Loucy (cell line): ENCODE results near the gene NRXN3.

ENCODE experiments used
- H2AFZ ChIP-seq: fragments of 200-600 bp; sonication (generic); 2 replicates; pipeline ENCODE4 v1.6.0; 2016; ENCODE audit warnings: antibody characterized with exemption, mild to moderate bottlenecking, low read length, moderate library complexity
- H3F3A ChIP-seq: fragments of 200-600 bp; 2 replicates; pipeline ENCODE4 v1.6.0; 2016; ENCODE audit warnings: antibody characterized with exemption, low read depth, mild to moderate bottlenecking
- H3K27me3 ChIP-seq: fragments of 200-600 bp; sonication (generic); 2 replicates; pipeline ENCODE4 v1.6.1; 2014; ENCODE audit warnings: low read length, mild to moderate bottlenecking; ENCODE audit not compliant: insufficient read depth, poor library complexity, severe bottlenecking
- H3K36me3 ChIP-seq: fragments of 200-600 bp; sonication (generic); 2 replicates; pipeline ENCODE4 v1.6.1; 2016; ENCODE audit warnings: low read length; ENCODE audit not compliant: insufficient read depth
- H3K4me1 ChIP-seq: fragments of 200-600 bp; sonication (generic); 2 replicates; pipeline ENCODE4 v1.5.1; 2014; ENCODE audit warnings: low read length, mild to moderate bottlenecking; ENCODE audit not compliant: insufficient read depth, poor library complexity, severe bottlenecking
- H3K4me2 ChIP-seq: fragments of 200-600 bp; sonication (generic); 2 replicates; pipeline ENCODE4 v1.6.0; 2014; ENCODE audit warnings: antibody characterized with exemption, low read length, low read depth, mild to moderate bottlenecking; ENCODE audit not compliant: poor library complexity, severe bottlenecking
- H3K4me3 ChIP-seq: fragments of 200-600 bp; sonication (generic); 2 replicates; pipeline ENCODE4 v1.5.1; 2014; ENCODE audit warnings: low read length, mild to moderate bottlenecking, mixed read lengths; ENCODE audit not compliant: poor library complexity, severe bottlenecking
- H3K79me2 ChIP-seq: fragments of 200-600 bp; sonication (generic); 2 replicates; pipeline ENCODE4 v1.6.1; 2014; ENCODE audit warnings: low read length; ENCODE audit not compliant: insufficient read depth
- H3K9ac ChIP-seq: fragments of 200-600 bp; sonication (generic); 2 replicates; pipeline ENCODE4 v1.6.0; 2014; ENCODE audit warnings: mild to moderate bottlenecking, low read depth, low read length, moderate library complexity; ENCODE audit not compliant: poor library complexity, severe bottlenecking
- H3K9me2 ChIP-seq: fragments of 200-600 bp; sonication (generic); replicated peaks from 2 replicates; pipeline ENCODE4 v1.6.1; 2016; ENCODE audit warnings: low read depth, low read length, mixed read lengths
- H3K9me3 ChIP-seq: fragments of 200-600 bp; sonication (generic); 2 replicates; pipeline ENCODE4 v1.6.1; 2014; ENCODE audit warnings: mild to moderate bottlenecking, antibody characterized with exemption, low read length, low read depth; ENCODE audit not compliant: insufficient read depth
- H4K20me1 ChIP-seq: fragments of 200-600 bp; sonication (generic); 2 replicates; pipeline ENCODE4 v1.6.0; 2014; ENCODE audit warnings: antibody characterized with exemption, low read length, mild to moderate bottlenecking; ENCODE audit not compliant: insufficient read depth, poor library complexity, severe bottlenecking
- CTCF ChIP-seq: fragments of 200-600 bp; sonication (generic); conservative IDR thresholded peaks from 2 replicates; pipeline ENCODE4 v1.5.1; 2014; ENCODE audit warnings: mild to moderate bottlenecking, antibody characterized with exemption, low read length
- EZH2phosphoT487 ChIP-seq: fragments of 200-600 bp; IDR thresholded peaks from 2 replicates; pipeline ENCODE4 v1.6.1; 2018; ENCODE audit warnings: antibody characterized with exemption, mild to moderate bottlenecking, moderate library complexity, borderline replicate concordance

NRXN3 gene

GRCh38 chr14:78417532-78417931 lies 247.4 kb downstream of the NRXN3 start:
- H3K9me3 ChIP-seq: no peaks in the 10 kb centered on the region
- TF ChIP-seq CTCF (no peak), EZH2phosphoT487 (no peak)
- H3K27me3 ChIP-seq: no peaks in the 10 kb centered on the region

GRCh38 chr14:78424311-78424710 lies 254.1 kb downstream of the NRXN3 start:
- Histone ChIP-seq H3F3A (no peaks in the 10 kb centered on the region), H3K9me2 (no peaks in the 10 kb centered on the region), H3K4me2 (no peak overlapping the region), H4K20me1 (no peaks in the 10 kb centered on the region), H3K36me3 (no peaks in the 10 kb centered on the region), H3K4me1 (no peaks in the 10 kb centered on the region), H3K27me3 (no peaks in the 10 kb centered on the region), H2AFZ (no peak overlapping the region), H3K79me2 (no peaks in the 10 kb centered on the region), H3K9me3 (no peaks in the 10 kb centered on the region), H3K4me3 (no peak overlapping the region), H3K9ac (no peak overlapping the region)
- TF ChIP-seq EZH2phosphoT487 (no peak), CTCF (no peak)

More at GRCh38 chr14:78417532-78417931, 247.4 kb downstream of the NRXN3 start:
- H3K36me3 ChIP-seq: no peaks in the 10 kb centered on the region
- H3K79me2 ChIP-seq: no peaks in the 10 kb centered on the region
- no peaks in the 10 kb centered on the region for H4K20me1 ChIP-seq
- no peak overlapping the region for H2AFZ ChIP-seq
- H3F3A ChIP-seq: no peaks in the 10 kb centered on the region
- H3K4me1 ChIP-seq: no peaks in the 10 kb centered on the region
- no peaks in the 10 kb centered on the region for H3K9me2 ChIP-seq
- no peak overlapping the region for H3K4me3 ChIP-seq
- no peak overlapping the region for H3K4me2 ChIP-seq
- H3K9ac ChIP-seq: no peak overlapping the region

GRCh38 chr14:78425330-78425729 lies 255.2 kb downstream of the NRXN3 start:
- no peaks in the 10 kb centered on the region for H3F3A ChIP-seq
- H4K20me1 ChIP-seq: no peaks in the 10 kb centered on the region
- H3K4me3 ChIP-seq: no peak overlapping the region
- H3K79me2 ChIP-seq: no peaks in the 10 kb centered on the region
- H3K9me3 ChIP-seq: no peaks in the 10 kb centered on the region
- no peaks in the 10 kb centered on the region for H3K9me2 ChIP-seq
- no peaks in the 10 kb centered on the region for H3K4me1 ChIP-seq
- H3K4me2 ChIP-seq: no peak overlapping the region
- H3K9ac ChIP-seq: no peak overlapping the region
- H3K36me3 ChIP-seq: no peaks in the 10 kb centered on the region
- TF ChIP-seq EZH2phosphoT487 (no peak), CTCF (no peak)
- no peak overlapping the region for H2AFZ ChIP-seq
- H3K27me3 ChIP-seq: no peaks in the 10 kb centered on the region
